Stimulated activated CD4-positive, alpha-beta T cell treated with anti-CD3 and anti-CD28 coated beads, Interleukin-12 subunit alpha, Interleukin-12 subunit beta, amount 100 ng/mL, for 48 hours (primary cell): ENCODE results near the gene CDH23.

Experiments used
- DNase-seq, 3 donors: peaks; one replicate each; pipeline ENCODE4 v3.0.0-alpha.2; 2020; ENCODE audit warnings: low read depth in 2 of 3, low spot score in 1 of 3

The CDH23 gene

GRCh38 chr10:71391701-71392100 lies 5.0 kb upstream of the CDH23 start:
- no peak for DNase-seq

GRCh38 chr10:71392292-71392691 lies 4.4 kb upstream of the CDH23 start:
- DNase-seq = no peak

DNA sequence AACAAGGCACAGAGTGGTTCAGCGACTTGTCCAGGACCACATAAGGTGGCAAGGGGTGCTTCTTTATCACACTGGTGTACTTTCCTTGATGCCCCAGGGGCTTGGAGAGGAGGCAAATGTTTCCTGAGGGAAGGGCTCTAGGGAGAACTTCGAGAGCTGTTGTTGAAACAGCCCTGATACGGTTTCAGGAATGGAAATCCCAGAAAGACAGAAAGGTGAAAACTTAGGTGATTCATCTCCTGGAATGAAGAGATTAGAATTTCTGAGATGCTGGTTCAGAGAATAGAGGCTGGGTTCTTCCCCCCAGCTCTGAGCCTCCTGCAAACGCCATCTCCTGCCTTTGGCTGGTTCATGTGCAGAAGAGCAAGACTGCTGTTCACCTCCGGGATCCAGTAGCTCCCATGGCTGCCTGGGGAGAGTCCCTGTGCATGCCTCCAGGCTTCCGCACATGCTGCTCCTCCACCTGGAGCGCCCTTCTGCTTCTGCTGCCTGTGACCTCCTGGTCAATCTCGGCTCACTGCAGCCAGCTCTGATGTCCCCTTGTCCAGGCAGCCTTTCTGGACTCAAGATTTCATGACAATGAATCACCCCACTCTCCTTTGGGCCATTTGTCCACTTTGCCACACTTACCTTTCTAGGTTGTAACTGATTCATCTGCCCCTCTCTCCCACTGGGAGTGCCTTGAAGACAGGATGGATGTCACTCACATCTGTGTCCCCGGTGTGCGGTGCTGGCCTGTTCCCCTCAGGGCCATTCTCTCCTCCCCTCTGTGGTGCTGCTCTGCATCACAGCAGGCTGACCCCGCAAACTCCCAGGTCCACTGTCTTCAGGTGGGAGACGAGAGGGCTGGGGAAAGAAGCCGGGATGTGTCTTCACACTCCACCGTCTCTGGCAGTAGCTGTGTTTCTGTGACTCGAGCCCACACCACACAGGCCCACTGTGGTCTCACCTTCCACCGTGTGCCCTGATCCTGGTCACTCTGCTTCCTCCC lies 3.6 kb upstream of the CDH23 start:
- DNase-seq = no peak

- no peak for DNase-seq
Measured at GRCh38 chr10:71393841-71394475, 2.8 kb upstream of the CDH23 start.

- no peak for DNase-seq
Measured at GRCh38 chr10:71394926-71395562, 1.7 kb upstream of the CDH23 start.

DNA sequence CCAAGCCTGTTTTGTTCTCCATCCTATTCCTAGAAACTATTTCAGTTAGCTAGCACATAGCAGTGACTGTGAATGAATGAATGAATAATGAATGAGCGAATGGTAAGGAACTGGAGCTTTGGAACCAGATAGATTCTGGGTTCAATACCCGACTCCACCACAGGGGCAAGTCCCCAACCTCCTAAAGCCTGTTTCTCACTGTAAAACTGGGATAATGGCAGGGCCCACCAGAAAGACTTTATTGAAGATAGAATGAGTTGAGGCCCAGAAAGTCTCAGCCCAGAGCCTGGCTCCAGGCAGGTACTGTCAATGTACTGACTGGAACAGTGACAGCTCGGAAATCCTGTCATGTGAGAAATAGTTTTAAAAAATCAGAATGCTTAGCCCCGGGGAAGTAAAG lies 1.1 kb upstream of the CDH23 start:
- no peak for DNase-seq

GRCh38 chr10:71396084-71396710 lies 523 bp upstream of the CDH23 start:
- DNase-seq = peak in 1 of 3 donors; percentile 11

- peak in 1 of 3 donors; percentile 10 for DNase-seq
Measured at GRCh38 chr10:71397296-71398212, 834 bp downstream of the CDH23 start.

DNA sequence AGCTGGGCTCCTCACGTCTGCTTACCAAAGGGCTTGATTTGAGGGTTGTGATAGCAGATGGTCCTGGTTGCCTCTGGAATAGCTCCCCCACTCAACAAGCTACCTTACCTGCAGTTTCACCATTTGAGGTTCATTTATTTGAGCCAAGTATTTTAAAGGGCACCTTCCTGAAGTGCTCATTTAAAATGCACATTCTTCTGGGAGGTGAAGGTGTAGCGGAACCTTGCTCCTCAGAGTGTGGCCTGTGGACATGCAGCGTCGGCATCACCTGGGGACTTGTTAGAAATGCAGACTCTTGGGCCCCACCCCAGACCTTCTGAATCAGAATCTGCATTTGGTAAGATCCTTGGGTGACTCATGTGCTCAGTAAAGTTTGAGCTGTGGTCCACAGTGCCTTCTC lies 2.3 kb downstream of the CDH23 start:
- no peak for DNase-seq

GRCh38 chr10:71399946-71400345 lies 3.2 kb downstream of the CDH23 start:
- no peak for DNase-seq

DNA sequence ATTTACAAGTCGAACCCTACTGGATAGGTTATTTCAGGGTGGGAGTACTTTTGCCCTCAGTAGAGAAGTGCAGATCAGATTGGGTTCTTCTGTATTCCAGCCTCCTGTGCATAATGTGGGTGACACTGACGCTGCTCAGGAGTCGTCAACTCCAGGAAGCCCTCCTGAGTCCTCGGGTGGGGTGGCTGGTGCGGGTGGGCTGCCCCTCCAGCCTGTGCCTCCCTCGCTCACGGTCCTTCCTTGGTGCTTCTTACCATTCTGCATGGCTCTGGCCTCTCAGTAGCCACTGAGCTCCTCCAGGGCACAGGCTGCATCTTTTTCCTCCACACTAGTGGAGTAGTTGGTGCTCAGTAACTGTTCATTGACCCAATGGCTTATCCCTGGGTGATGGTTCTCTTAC lies 4.3 kb downstream of the CDH23 start:
- DNase-seq = no peak

GRCh38 chr10:71402005-71402404 lies 5.3 kb downstream of the CDH23 start:
- no peak for DNase-seq

DNA sequence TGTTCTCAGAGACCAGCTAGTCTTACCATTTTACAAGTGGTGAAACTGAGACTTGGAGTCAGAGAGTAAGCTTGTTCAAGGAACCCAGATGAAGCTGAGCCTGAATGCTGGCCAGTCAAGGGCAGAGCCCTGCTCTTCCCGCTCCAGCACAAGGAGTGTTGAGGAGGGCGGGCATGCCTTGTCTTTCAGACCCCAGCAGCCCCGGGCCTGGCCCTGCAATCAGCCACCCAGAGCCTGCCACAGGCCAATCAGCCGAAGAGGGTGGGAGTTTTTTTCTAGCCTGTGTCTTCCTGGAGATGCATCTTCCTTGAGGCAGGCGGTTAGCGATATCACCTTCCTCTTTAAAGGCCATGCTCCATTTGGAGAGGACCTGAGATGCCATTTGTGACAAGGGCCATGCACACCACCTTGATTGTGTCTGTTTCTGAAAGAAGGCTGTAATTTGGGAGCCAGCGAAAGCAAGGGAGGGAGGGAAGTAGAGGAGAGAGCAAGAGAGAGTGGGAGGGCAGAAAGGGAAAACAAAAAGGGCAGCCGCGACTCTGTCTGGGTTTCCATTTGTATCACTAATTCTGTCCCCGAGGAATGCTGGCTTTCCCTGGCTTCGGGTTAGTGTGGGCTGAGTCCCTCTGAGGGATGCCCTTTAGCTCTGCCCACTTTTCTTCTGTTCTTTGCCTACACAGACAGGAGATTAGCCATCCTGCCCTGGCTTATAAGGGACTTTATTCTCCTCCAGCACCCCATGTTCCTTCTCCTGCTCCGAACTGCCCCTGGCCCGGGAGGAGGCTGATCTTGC lies 8.0 kb downstream of the CDH23 start:
- DNase-seq = no peak

GRCh38 chr10:71406878-71407277 lies 10.2 kb downstream of the CDH23 start:
- DNase-seq = no peak

DNA sequence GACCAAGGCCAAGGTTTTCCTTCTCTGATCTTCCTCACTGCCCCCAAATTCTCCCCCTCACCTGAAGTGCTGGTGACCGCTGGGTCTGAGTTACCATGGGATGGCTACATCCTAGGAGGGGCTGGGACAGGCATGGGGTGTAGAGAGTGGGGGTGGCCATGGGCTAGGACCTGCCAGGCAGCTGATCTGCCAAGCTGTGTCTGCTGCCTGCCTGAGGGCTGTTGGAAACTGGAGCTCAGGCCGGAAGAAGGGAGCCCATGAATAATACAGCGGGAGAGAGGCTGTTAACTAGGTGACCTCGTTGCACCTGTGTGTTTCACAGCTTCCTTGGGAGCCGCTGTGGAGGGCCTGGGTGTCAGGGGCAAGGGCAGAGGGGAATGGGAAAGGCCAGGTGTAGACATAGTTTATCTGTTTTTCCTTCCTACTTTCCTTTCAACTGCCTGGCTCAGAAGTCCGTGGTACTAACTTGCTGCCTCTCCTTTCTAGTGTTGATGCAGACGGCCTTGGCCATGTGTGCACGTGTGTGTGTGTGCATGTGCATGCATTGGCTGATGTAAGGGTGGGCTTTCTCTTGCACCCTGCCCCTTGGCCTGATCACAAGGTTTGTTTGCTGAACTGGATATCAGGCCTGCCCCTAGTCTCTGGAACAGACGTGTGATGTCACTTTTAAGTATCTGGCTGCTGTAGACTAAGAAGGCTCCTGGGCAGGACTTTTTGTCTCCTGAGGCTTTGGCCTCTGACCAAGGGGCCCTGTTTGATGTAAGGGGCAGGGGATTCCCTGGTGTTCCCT lies 11.9 kb downstream of the CDH23 start:
- no peak for DNase-seq

GRCh38 chr10:71409516-71410104 lies 12.9 kb downstream of the CDH23 start:
- DNase-seq = no peak

DNA sequence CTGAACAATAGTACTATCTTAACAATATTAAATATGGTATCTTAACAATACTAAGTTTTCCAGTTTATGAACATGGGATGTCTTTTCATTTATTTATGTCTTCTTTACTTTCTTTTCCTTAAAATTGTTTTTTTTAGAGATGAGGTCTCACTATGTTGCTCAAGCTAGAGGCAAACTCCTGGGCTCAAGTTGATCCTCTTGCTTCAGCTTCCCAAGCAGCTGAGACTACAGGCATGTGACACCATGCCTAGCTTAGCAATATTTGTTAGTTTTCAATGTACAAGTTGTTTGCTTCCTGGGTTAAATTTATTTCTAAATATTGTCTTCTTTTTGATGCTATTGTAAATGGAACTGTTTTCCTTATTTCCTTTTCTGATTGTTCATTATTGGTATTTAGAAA lies 16.9 kb downstream of the CDH23 start:
- DNase-seq = no peak

GRCh38 chr10:71414359-71414758 lies 17.6 kb downstream of the CDH23 start:
- DNase-seq = no peak
